Right lobe of liver (tissue), 6 donors: ENCODE results near the gene UBR1. TPM values are rescaled to one million over a fixed set of nuclear protein-coding genes. Genes with fewer than 3 reads are reported as not detected.

ENCODE experiments used
- ATAC-seq, 4 donors: fragments of 200-7000 bp; cut with Tn5 transposase; one replicate each; pipeline ENCODE4 v1.9.1; 2020; ENCODE audit warnings: mild to moderate bottlenecking in 4 of 4, moderate library complexity in 4 of 4
- DNase-seq, 3 donors: peaks; one replicate each; pipeline ENCODE4 v3.0.0-alpha.2; 2020
- H3K27ac ChIP-seq, 3 donors: fragments of 200-600 bp; one replicate each; pipeline ENCODE4 v1.8.0; 2022
- H3K27me3 ChIP-seq, 2 donors: fragments of 200-600 bp; one replicate each; pipeline ENCODE4 v1.8.0; 2022
- H3K36me3 ChIP-seq, 4 donors: fragments of 200-600 bp; sonication (generic) in 1 of 4; one replicate each; pipeline versions ENCODE4 v1.5.1 to v1.8.0; 2017 to 2022; ENCODE audit warnings: control low read depth in 1 of 4
- H3K4me1 ChIP-seq, 4 donors: fragments of 200-600 bp; sonication (generic) in 1 of 4; one replicate each; pipeline versions ENCODE4 v1.5.1 to v1.8.0; 2017 to 2022; ENCODE audit warnings: control low read depth in 1 of 4
- H3K4me3 ChIP-seq, 3 donors: fragments of 200-600 bp; one replicate each; pipeline ENCODE4 v1.8.0; 2022
- H3K9me3 ChIP-seq, 4 donors: fragments of 200-600 bp; sonication (generic) in 1 of 4; one replicate each; pipeline versions ENCODE4 v1.5.1 to v1.8.0; 2017 to 2022; ENCODE audit warnings: control low read depth in 1 of 4
- POLR2A ChIP-seq: fragments of 450-650 bp; IDR thresholded peaks from one replicate; pipeline ENCODE4 v1.6.1; 2017; ENCODE audit warnings: antibody characterized with exemption, mild to moderate bottlenecking
- WGBS: methylation state at CpG from one replicate; pipeline ENCODE4 v1.1.6; 2018; ENCODE audit warnings: low coverage, low lambda C conversion rate; ENCODE audit not compliant: insufficient coverage; ENCODE audit errors: missing lambda C conversion rate; 5-methylcytosine and 5-hydroxymethylcytosine counted together
- intact Hi-C, 2 donors: fragments of 100-400 bp; cut with DNase I; formaldehyde crosslinking; loops; one replicate each; pipeline versions ENCODE4 v1.11.2 to v1.14.1; 2022
- total RNA-seq, 6 experiments: library from RNA; depleted of rRNA in 2 of 6; stranded (reverse); fragments of >200 nt in 2 of 6; fragmentation: NEBNext Ultra II Directional in 3 of 6; extraction: Animal tissue kit (Norgen Biotek cat#: 25700) in 3 of 6; gene quantifications; one replicate each; pipeline versions ENCODE4 v1.1.0 to v1.2.4, GENCODE V29; 2016 to 2023
- TF ChIP-seq, protein P1 (sequence below), 4 donors: fragments of 200-600 bp in 3 of 4; fragments of 450-650 bp in 1 of 4; IDR thresholded peaks; one replicate each; pipeline versions ENCODE4 v1.5.1 to v1.8.0; 2016 to 2022; ENCODE audit warnings: antibody characterized with exemption in 4 of 4, mild to moderate bottlenecking in 2 of 4
- donor health status: DM: no; HTN: yes; CAD: no.
- donor health status: DM: no; HTN: no; CAD: no.
- donor health status: DM: no; HTN: no; CAD: no.
- donor health status: DM: no; HTN: yes; CAD: no.
- donor health status: DM: no; HTN: yes; CAD: no.

UBR1 gene
- total RNA-seq, 6 experiments from 2014 or later = 8.8 to 15.6 (median 10.6) TPM

DNA sequence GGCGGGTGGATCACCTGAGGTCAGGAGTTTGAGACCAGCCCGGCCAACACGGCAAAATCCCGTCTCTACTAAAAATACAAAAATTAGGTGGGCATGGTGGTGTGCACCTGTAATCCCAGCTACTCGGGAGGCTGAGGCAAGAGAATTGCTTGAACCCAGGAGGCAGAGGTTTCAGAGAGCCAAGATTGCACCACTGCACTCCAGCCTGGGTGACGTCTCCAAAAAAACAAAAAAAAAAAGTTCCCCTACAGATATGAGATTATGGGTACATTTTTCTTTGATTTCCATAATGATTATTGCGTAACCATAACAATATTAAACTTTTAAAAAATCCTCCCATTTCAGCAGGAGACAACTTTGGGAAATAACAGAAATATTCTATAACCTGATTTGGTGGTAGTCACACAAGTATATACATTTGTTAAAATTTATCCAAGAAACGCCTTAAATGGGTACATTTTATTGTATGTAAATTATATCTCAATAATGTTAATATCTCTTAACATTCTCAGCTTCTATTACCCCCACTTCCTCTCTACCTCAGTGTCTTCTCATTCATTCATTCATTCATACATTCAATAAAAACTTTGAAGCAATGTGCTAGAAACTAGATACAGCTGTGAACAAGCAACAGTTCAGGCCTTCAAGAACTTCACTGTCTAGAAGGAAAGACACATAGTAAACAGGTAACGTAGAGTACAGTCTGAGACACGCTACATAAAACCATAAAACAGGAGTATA lies 6.6 kb downstream of the UBR1 start:
- Histone ChIP-seq H3K9me3 (no peaks in the 10 kb centered on the region), H3K36me3 (no peaks in the 10 kb centered on the region), H3K4me3 (no peak overlapping the region), H3K4me1 (no peaks in the 10 kb centered on the region), H3K27ac (no peak overlapping the region), H3K27me3 (no peaks in the 10 kb centered on the region)
- intact Hi-C loops = no loop called here
- no peak for ATAC-seq
- TF ChIP-seq, protein P1, sequence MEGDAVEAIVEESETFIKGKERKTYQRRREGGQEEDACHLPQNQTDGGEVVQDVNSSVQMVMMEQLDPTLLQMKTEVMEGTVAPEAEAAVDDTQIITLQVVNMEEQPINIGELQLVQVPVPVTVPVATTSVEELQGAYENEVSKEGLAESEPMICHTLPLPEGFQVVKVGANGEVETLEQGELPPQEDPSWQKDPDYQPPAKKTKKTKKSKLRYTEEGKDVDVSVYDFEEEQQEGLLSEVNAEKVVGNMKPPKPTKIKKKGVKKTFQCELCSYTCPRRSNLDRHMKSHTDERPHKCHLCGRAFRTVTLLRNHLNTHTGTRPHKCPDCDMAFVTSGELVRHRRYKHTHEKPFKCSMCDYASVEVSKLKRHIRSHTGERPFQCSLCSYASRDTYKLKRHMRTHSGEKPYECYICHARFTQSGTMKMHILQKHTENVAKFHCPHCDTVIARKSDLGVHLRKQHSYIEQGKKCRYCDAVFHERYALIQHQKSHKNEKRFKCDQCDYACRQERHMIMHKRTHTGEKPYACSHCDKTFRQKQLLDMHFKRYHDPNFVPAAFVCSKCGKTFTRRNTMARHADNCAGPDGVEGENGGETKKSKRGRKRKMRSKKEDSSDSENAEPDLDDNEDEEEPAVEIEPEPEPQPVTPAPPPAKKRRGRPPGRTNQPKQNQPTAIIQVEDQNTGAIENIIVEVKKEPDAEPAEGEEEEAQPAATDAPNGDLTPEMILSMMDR (IDR thresholded peaks at IDR 0.05) = no peak
- no peak for TF ChIP-seq POLR2A
- DNase-seq = no peak
- WGBS = 96% methylated on average over 10 of the region's 10 CpGs

DNA sequence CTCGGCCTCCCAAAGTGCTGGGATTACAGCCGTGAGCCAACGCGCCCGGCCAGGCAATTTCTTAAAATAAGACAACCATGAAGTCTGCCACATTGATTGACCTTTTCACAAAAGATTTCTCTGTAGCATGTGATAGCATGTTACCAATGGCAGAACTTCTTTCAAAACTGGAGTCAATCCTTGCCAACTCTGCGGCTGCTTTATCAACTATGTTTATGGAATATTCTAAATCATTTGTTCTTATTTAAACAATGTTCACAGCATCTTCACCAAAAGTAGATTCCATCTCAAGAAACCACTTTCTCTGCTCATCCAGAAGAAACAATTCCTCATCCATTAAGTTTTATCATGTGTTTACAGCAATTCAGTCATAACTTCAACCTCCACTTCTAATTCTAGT lies 9.4 kb downstream of the UBR1 start:
- Histone ChIP-seq H3K27ac (no peak overlapping the region), H3K9me3 (no peaks in the 10 kb centered on the region), H3K27me3 (no peaks in the 10 kb centered on the region), H3K4me1 (no peaks in the 10 kb centered on the region), H3K36me3 (no peaks in the 10 kb centered on the region), H3K4me3 (no peak overlapping the region)
- DNase-seq = no peak
- no peak for TF ChIP-seq POLR2A
- TF ChIP-seq, protein P1 (IDR thresholded peaks at IDR 0.05) = no peak
- intact Hi-C loops = no loop called here
- WGBS = 93% methylated on average over 5 of the region's 6 CpGs
- ATAC-seq = no peak

DNA sequence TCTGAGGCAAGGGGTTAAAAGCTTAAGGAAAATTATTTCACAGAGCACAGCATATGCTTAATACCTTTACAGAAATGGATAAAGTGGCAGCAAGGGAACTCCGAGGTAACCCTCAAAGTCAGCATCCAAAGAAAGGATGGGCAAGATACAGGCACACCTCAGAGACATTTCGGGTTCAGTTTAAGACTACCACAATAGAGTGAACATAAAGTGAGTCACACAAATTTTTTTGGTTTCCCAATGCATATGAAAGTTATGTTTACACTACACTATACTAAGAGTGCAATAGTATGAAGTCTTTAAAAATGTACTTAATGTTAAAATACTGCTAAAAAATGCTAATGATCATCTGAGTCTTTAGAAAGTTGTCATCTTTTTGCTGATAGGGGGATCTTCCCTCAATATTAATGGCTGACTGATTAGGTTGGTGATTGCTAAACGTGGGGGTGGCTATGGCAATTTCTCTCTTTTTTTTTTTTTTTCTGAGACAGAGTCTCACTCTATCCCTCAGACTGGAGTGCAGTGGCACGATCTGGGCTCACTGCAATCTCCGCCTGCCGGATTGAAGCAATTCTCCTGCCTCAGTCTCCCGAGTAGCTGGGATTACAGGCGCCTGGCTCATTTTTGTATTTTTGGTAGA lies 10.0 kb downstream of the UBR1 start:
- H3K9me3 ChIP-seq = no peaks in the 10 kb centered on the region
- H3K36me3 ChIP-seq = no peaks in the 10 kb centered on the region
- H3K27ac ChIP-seq = no peak overlapping the region
- WGBS = 83% methylated on average over 5 of the region's 8 CpGs
- TF ChIP-seq POLR2A = no peak
- TF ChIP-seq, protein P1 (IDR thresholded peaks at IDR 0.05) = no peak
- ATAC-seq (no peak), DNase-seq (no peak)
- H3K4me3 ChIP-seq = no peak overlapping the region
- no peaks in the 10 kb centered on the region for H3K4me1 ChIP-seq
- intact Hi-C loops = no loop called here
- H3K27me3 ChIP-seq = no peaks in the 10 kb centered on the region

DNA sequence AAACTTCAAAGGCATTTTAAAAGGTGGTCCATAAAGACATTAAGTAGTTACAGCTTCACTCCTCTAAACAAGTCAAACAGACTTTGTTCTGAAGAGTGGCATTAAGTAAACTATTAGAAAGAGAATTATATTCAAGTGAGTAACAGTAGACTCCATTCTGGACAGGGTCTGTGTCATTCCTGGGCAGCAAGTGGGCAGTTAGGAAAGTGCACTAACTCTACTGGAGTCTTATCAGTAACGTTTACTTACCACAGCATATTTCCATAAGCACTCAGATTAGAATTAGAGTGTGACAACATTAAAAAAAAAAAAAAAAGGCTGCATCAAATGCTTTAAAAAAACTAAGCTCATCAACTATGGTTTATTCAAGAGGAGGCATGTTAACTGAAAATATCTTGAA lies 10.6 kb downstream of the UBR1 start:
- intact Hi-C loops = no loop called here
- DNase-seq (no peak), ATAC-seq (no peak)
- WGBS = 43% methylated on average over 1 of the region's 1 CpG
- TF ChIP-seq POLR2A = no peak
- TF ChIP-seq, protein P1 (IDR thresholded peaks at IDR 0.05) = no peak
- H3K36me3 ChIP-seq = no peaks in the 10 kb centered on the region
- H3K4me1 ChIP-seq = no peaks in the 10 kb centered on the region
- no peak overlapping the region for H3K4me3 ChIP-seq
- no peak overlapping the region for H3K27ac ChIP-seq
- no peaks in the 10 kb centered on the region for H3K9me3 ChIP-seq
- no peaks in the 10 kb centered on the region for H3K27me3 ChIP-seq
